ENCODE data around the gene ATP1A4. TPM values are rescaled to one million over a fixed set of nuclear protein-coding genes. Genes with fewer than 3 reads are reported as not detected.

Gene ATP1A4
- total and polyA plus RNA-seq, 10 of the 15 experiments (the other 5 are each of a cell fraction or from before 2014, with no cell fraction given): 0.31 to 1.0 (median 0.54) TPM

- no TSS peak for BruUV-seq (replicated peaks)
- Histone ChIP-seq H2AFZ (ENCODE audit: control insufficient read depth, low read depth, low read length) (no peak overlapping the region), H3K4me1 (ENCODE audit: control insufficient read depth, insufficient read depth, low read length) (no peaks in the 10 kb centered on the region), H3K27me3 (replicated peaks in 1 of 2; ENCODE audit: control insufficient read depth in 2 of 2, insufficient read depth in 2 of 2, low read length in 1 of 2) (peaks cover 2 to 3% of the 10 kb centered on the region in 2 experiments; a peak in 2 of 4 replicates), H3K9me3 (replicated peaks; ENCODE audit: control insufficient read depth, insufficient read depth, low read length) (no peaks in the 10 kb centered on the region), H4K20me1 (ENCODE audit: control insufficient read depth, insufficient read depth) (no peaks in the 10 kb centered on the region), H3K79me2 (ENCODE audit: control insufficient read depth, insufficient read depth, low read length) (no peaks in the 10 kb centered on the region), H3K4me2 (ENCODE audit: control insufficient read depth, insufficient read depth) (no peak overlapping the region), H3K4me3 (no peak overlapping the region), H3K27ac (ENCODE audit: control insufficient read depth, insufficient read depth) (no peak overlapping the region), H3K36me3 (ENCODE audit: control insufficient read depth in 2 of 2, insufficient read depth in 2 of 2, low read length in 1 of 2) (no peaks in the 10 kb centered on the region), H3K9ac (ENCODE audit: control insufficient read depth, insufficient read depth, low read length) (no peak overlapping the region)
- RAD21 ChIA-PET (ENCODE audit: unreplicated experiment): no interaction called here
- in situ Hi-C loops (cut with MboI): no loop called here
- no peak for DNase-seq (ENCODE audit: low read depth, low spot score)
- POLR2A ChIA-PET: no interaction called here
- intact Hi-C loops (cut with micrococcal nuclease; ENCODE audit: unreplicated experiment): no loop called here
- TF ChIP-seq BCL3 (IDR thresholded peaks at IDR 0.05; ENCODE audit: borderline replicate concordance, insufficient read depth, low read depth, low read length, poor library complexity, severe bottlenecking) (no peak), TCF12 (IDR thresholded peaks at IDR 0.05; ENCODE audit: low read depth, low read length) (no peak), TARDBP (IDR thresholded peaks at IDR 0.05; ENCODE audit: borderline replicate concordance) (no peak)
- SMC1A ChIA-PET (ENCODE audit: uncharacterized antibody, unreplicated experiment): no interaction called here
- ATAC-seq: no peak
- CTCF ChIA-PET: no interaction called here
- 30% methylated on average over 9 of the region's 9 CpGs for WGBS (ENCODE audit: insufficient coverage, insufficient replicate concordance, low lambda C conversion rate, missing lambda C conversion rate)
- no peak for FAIRE-seq
Observed at GRCh38 chr1:160133990-160134770, 17.2 kb upstream of the ATP1A4 start.

- TF ChIP-seq SUPT20H (IDR thresholded peaks at IDR 0.05; ENCODE audit: borderline replicate concordance, control insufficient read depth, low read depth, low read length): no peak
- TF ChIP-seq KDM1A (IDR thresholded peaks at IDR 0.05; ENCODE audit: borderline replicate concordance): no peak
- TF ChIP-seq TARDBP (IDR thresholded peaks at IDR 0.05; ENCODE audit: borderline replicate concordance): no peak
- TF ChIP-seq TBL1XR1 (IDR thresholded peaks at IDR 0.05; ENCODE audit: low read depth, low read length): no peak
- TF ChIP-seq SMAD5 (IDR thresholded peaks at IDR 0.05; ENCODE audit: low read depth): no peak
- no peak for TF ChIP-seq MYB (IDR thresholded peaks at IDR 0.05; ENCODE audit: borderline replicate concordance, low read depth, low read length)
- TF ChIP-seq MLLT1 (IDR thresholded peaks at IDR 0.05): no peak
- Histone ChIP-seq H4K20me1 (ENCODE audit: control insufficient read depth, insufficient read depth) (no peaks in the 10 kb centered on the region), H3K4me1 (ENCODE audit: control insufficient read depth, insufficient read depth, low read length) (no peaks in the 10 kb centered on the region), H3K9me3 (replicated peaks; ENCODE audit: control insufficient read depth, insufficient read depth, low read length) (no peaks in the 10 kb centered on the region), H3K27me3 (replicated peaks in 1 of 2; ENCODE audit: control insufficient read depth in 2 of 2, insufficient read depth in 2 of 2, low read length in 1 of 2) (peaks cover 2 to 3% of the 10 kb centered on the region in 2 experiments; a peak in 2 of 4 replicates), H3K79me2 (ENCODE audit: control insufficient read depth, insufficient read depth, low read length) (no peaks in the 10 kb centered on the region), H2AFZ (ENCODE audit: control insufficient read depth, low read depth, low read length) (no peak overlapping the region), H3K4me2 (ENCODE audit: control insufficient read depth, insufficient read depth) (no peak overlapping the region), H3K36me3 (ENCODE audit: control insufficient read depth in 2 of 2, insufficient read depth in 2 of 2, low read length in 1 of 2) (no peaks in the 10 kb centered on the region), H3K4me3 (no peak overlapping the region), H3K9ac (ENCODE audit: control insufficient read depth, insufficient read depth, low read length) (no peak overlapping the region), H3K27ac (ENCODE audit: control insufficient read depth, insufficient read depth) (no peak overlapping the region)
- ChIA-PET POLR2A (no interaction called here), CTCF (no interaction called here), SMC1A (ENCODE audit: uncharacterized antibody, unreplicated experiment) (no interaction called here), RAD21 (ENCODE audit: unreplicated experiment) (no interaction called here)
- ATAC-seq (no peak), FAIRE-seq (no peak), DNase-seq (ENCODE audit: low read depth, low spot score) (no peak)
- 46% methylated on average over 20 of the region's 20 CpGs for WGBS (ENCODE audit: insufficient coverage, insufficient replicate concordance, low lambda C conversion rate, missing lambda C conversion rate)
- BruUV-seq (replicated peaks): no TSS peak
- intact Hi-C loops (cut with micrococcal nuclease; ENCODE audit: unreplicated experiment): no loop called here
- in situ Hi-C loops (cut with MboI): no loop called here
Observed at GRCh38 chr1:160134791-160135572, 16.4 kb upstream of the ATP1A4 start.
